Astrocyte (in vitro differentiated cells and primary cell): ENCODE data around the gene SPRED2.

Source experiments
- EZH2 ChIP-seq: IDR thresholded peaks from 2 replicates; pipeline ENCODE4 v1.6.1; 2012; ENCODE audit warnings: mild to moderate bottlenecking, low read length, inconsistent platforms; ENCODE audit not compliant: insufficient read depth
- TF ChIP-seq, protein P1 (sequence below): IDR thresholded peaks from 2 replicates; pipeline ENCODE4 v1.5.1; 2011; ENCODE audit warnings: low read depth, mild to moderate bottlenecking, inconsistent platforms, low read length, moderate library complexity; ENCODE audit not compliant: insufficient read depth

GRCh38 chr2:65369574-65369973 is 62.8 kb downstream of the SPRED2 start:
- TF ChIP-seq, protein P1, sequence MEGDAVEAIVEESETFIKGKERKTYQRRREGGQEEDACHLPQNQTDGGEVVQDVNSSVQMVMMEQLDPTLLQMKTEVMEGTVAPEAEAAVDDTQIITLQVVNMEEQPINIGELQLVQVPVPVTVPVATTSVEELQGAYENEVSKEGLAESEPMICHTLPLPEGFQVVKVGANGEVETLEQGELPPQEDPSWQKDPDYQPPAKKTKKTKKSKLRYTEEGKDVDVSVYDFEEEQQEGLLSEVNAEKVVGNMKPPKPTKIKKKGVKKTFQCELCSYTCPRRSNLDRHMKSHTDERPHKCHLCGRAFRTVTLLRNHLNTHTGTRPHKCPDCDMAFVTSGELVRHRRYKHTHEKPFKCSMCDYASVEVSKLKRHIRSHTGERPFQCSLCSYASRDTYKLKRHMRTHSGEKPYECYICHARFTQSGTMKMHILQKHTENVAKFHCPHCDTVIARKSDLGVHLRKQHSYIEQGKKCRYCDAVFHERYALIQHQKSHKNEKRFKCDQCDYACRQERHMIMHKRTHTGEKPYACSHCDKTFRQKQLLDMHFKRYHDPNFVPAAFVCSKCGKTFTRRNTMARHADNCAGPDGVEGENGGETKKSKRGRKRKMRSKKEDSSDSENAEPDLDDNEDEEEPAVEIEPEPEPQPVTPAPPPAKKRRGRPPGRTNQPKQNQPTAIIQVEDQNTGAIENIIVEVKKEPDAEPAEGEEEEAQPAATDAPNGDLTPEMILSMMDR = no peak
- TF ChIP-seq EZH2 = no peak
